Nephron (organoid): ENCODE measurements around the gene ABLIM3.

ENCODE experiments used
- H3K27ac Mint-ChIP-seq, 3 experiments: 2 replicates each; pipeline ENCODE4 v1.8.0; 2020; ENCODE audit warnings: mixed read lengths in 3 of 3, mild to moderate bottlenecking in 2 of 3, moderate library complexity in 1 of 3
- H3K27me3 Mint-ChIP-seq: 2 replicates; pipeline ENCODE4 v1.8.0; 2021; ENCODE audit warnings: low read depth, mild to moderate bottlenecking, moderate library complexity, mixed read lengths
- H3K36me3 Mint-ChIP-seq: 2 replicates; pipeline ENCODE4 v1.8.0; 2020; ENCODE audit warnings: low read depth, mixed read lengths
- H3K4me1 Mint-ChIP-seq: 2 replicates; pipeline ENCODE4 v1.8.0; 2020; ENCODE audit warnings: mixed read lengths
- H3K4me3 Mint-ChIP-seq, 3 experiments: 2 replicates each; pipeline ENCODE4 v1.8.0; 2020; ENCODE audit warnings: mild to moderate bottlenecking in 3 of 3, mixed read lengths in 3 of 3, moderate library complexity in 2 of 3
- H3K9me3 Mint-ChIP-seq: 2 replicates; pipeline ENCODE4 v1.8.0; 2020; ENCODE audit warnings: mixed read lengths
- TF ChIP-seq, protein P1 (sequence below), 3 experiments: fragments of 200-600 bp; sonication (generic); IDR thresholded peaks; one replicate each; pipeline ENCODE4 v1.5.0; 2021; ENCODE audit warnings: antibody characterized with exemption in 3 of 3; ENCODE audit not compliant: unreplicated experiment in 3 of 3

ABLIM3 gene

DNA sequence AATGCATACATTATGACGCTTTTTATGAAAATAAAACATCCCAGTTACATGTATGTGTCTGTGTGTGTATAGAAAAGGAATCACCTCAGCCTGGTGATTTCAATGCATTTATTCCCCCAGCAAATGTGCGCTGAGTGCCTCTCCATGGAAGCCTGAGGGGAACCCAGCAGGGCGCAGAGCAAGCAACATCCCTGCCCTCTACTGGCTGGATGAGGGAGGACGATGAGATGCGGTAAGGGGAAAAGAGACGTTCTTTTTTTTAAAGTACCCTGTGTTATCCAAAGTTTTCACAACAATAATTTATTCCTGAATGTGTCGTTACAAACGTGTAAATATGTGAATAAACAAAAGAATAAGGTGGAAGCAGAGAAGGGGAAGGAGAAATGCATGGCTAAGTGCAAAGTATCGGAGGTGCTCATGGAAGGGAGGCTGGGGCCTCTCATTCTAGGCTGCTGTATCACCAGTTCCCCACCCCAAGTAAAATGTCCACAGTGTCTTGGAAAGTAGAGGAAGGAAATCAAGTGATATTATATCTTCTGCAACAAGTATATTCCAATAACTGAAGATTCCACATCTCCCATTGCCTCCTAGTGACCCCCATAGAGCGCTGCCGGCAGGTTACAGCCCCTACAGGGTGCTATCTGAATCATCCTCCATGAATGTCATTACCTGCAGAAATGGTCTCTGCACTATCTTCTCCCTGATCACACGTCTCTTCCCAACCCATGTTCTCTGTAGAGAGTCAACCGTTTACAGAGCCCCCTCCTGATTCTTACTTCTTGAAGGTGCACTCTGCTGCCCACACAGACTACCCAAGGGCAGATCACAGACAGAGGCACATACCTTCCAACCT lies 13.0 kb upstream of the ABLIM3 start:
- Mint-ChIP-seq H3K4me3 (no peak overlapping the region), H3K9me3 (no peaks in the 10 kb centered on the region), H3K36me3 (no peaks in the 10 kb centered on the region), H3K27me3 (peaks cover 45% of the 10 kb centered on the region), H3K27ac (no peak overlapping the region), H3K4me1 (peaks cover 8% of the 10 kb centered on the region)
- TF ChIP-seq, protein P1, sequence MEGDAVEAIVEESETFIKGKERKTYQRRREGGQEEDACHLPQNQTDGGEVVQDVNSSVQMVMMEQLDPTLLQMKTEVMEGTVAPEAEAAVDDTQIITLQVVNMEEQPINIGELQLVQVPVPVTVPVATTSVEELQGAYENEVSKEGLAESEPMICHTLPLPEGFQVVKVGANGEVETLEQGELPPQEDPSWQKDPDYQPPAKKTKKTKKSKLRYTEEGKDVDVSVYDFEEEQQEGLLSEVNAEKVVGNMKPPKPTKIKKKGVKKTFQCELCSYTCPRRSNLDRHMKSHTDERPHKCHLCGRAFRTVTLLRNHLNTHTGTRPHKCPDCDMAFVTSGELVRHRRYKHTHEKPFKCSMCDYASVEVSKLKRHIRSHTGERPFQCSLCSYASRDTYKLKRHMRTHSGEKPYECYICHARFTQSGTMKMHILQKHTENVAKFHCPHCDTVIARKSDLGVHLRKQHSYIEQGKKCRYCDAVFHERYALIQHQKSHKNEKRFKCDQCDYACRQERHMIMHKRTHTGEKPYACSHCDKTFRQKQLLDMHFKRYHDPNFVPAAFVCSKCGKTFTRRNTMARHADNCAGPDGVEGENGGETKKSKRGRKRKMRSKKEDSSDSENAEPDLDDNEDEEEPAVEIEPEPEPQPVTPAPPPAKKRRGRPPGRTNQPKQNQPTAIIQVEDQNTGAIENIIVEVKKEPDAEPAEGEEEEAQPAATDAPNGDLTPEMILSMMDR (IDR thresholded peaks at IDR 0.05; ENCODE audit: unreplicated experiment in 3 of 3) = peak; percentile 61 to 66 (median 64)

DNA sequence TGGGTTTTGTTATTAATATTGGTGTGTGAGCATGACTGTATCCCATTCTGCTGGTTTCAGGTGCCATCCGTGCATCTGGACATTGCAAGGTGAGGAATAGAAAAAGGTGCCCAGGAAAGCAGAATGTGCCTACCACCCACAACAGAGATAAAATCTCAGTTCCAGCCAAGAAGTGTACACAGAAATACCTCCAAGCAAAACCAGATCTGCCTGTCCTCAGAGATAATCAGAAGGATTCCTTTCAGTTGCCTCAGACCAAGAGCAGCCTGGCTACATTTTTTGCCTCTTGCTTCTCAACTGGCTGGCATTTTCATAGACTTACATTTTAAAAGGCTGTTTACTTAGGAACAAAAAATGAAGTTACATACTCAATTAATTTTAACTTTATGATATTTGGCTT lies 12.1 kb upstream of the ABLIM3 start:
- Mint-ChIP-seq H3K27ac (no peak overlapping the region), H3K4me1 (peaks cover 15% of the 10 kb centered on the region), H3K36me3 (no peaks in the 10 kb centered on the region), H3K9me3 (no peaks in the 10 kb centered on the region), H3K4me3 (no peak overlapping the region), H3K27me3 (peaks cover 42% of the 10 kb centered on the region)
- TF ChIP-seq, protein P1 (IDR thresholded peaks at IDR 0.05; ENCODE audit: unreplicated experiment in 3 of 3) = no peak

DNA sequence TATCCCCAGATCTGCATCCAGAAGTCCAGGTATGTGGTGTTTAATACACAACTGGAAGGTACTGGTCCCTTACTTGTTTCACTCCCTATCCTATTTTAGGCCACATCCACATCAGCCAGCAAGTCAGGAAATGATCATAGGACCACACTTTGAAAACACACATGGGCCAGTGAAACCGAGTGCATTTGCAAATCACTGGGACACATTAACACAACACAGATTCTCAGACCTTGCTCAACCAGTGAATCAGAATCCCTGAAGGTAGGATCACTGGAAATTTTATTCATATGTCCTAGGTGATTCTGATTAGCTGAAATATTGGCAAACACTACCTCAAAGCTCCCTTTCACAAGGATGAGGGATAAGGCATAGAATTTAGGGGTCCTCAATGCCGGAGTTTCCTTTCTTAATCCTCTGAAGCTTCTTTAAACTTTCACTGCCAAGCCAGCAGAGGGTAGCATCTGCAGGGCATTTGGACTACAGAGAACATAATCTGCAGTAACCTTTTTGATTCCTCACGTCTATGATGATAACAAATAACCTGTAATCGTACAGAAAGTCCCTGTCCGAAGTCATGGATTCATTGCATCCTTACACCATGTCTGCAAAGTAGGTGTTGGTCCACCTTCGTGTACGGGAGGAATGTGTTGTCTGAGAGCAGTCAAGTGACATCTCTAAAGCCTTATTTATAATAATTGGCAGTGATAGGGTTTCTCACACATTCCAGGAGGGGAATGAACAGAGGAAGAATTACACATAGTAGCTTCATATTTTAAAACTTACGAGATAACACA lies 11.0 kb upstream of the ABLIM3 start:
- TF ChIP-seq, protein P1 (IDR thresholded peaks at IDR 0.05; ENCODE audit: unreplicated experiment in 3 of 3) = no peak
- H3K36me3 Mint-ChIP-seq = no peaks in the 10 kb centered on the region
- H3K4me1 Mint-ChIP-seq = peaks cover 16% of the 10 kb centered on the region
- H3K27me3 Mint-ChIP-seq = peaks cover 40% of the 10 kb centered on the region
- no peaks in the 10 kb centered on the region for H3K9me3 Mint-ChIP-seq
- H3K27ac Mint-ChIP-seq = no peak overlapping the region
- H3K4me3 Mint-ChIP-seq = no peak overlapping the region

DNA sequence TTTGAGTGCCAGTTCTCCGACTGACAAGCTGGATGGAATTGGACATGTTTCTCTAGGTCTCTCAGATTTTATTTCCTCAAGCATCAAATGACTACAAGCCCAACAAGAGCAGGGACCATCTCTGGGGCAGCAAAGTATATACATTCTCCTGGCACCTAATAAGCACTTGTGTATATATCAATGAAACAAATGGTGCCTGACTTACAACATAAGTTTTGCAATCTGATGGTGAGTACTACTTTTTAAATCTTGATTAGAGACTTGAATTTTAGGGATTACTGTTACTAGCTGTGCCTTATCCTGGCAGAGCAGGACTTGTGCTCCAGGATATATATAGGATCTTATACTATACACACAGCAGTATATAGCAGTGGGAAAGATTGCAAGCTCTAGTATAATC lies 8.8 kb upstream of the ABLIM3 start:
- H3K36me3 Mint-ChIP-seq = no peaks in the 10 kb centered on the region
- H3K4me3 Mint-ChIP-seq = no peak overlapping the region
- H3K27ac Mint-ChIP-seq = no peak overlapping the region
- H3K4me1 Mint-ChIP-seq = peaks cover 10% of the 10 kb centered on the region
- TF ChIP-seq, protein P1 (IDR thresholded peaks at IDR 0.05; ENCODE audit: unreplicated experiment in 3 of 3) = no peak
- peaks cover 38% of the 10 kb centered on the region for H3K27me3 Mint-ChIP-seq
- H3K9me3 Mint-ChIP-seq = no peaks in the 10 kb centered on the region

DNA sequence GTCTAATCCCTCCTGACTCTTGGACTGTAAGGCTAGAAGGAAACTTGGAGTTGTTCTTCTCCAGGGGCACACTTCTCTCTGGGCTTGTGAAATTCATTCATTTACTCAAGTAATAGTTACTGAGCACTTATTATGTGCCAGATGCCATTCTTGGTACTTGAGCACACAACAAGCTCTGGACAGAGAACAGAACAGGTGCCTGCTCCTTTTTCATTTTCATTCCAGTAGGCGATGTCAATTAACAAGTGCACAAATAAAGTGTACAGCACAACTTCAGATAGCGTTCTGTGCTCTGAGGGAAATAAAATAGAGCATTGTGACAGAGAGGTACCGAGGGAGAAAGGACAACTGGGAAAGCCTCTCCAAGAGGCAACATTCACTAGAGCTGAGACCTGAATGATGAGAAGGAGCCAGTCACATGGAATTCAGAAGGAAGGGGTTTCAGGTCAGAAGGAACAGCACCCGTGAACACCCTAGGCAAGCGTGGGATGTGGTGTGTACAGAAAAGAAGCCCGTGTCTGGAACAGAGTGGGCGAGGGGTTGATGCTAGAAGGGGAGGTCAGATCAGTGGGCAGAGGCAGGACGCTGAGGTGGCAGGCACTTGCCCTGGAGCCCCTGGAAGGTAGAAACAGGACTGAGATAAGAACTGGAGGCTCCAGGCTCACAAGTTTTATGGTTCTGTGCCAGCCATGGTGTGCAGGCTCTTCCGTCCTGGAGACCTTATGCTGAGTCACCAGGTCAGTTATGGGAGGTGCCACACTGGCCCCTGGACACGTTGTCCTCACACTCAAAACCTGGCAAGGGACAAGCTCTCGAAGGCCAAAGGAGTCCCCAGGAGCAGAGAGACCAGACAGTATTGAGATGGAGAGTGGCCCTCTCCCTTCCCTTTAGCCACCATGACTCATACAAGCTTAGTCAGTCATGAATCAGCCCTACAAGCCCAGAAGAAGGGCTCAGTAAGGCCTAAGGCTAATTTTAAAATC lies 7.2 kb upstream of the ABLIM3 start:
- Mint-ChIP-seq H3K36me3 (no peaks in the 10 kb centered on the region), H3K9me3 (no peaks in the 10 kb centered on the region), H3K4me1 (peaks cover 10% of the 10 kb centered on the region), H3K27me3 (peaks cover 44% of the 10 kb centered on the region), H3K4me3 (peak overlapping the region in 1 of 3 experiments; percentile 20), H3K27ac (peak overlapping the region in 2 of 3 experiments; percentile 5 to 31)
- TF ChIP-seq, protein P1 (IDR thresholded peaks at IDR 0.05; ENCODE audit: unreplicated experiment in 3 of 3) = no peak
